ENCODE data around the gene PRR5L.

The PRR5L gene

DNA sequence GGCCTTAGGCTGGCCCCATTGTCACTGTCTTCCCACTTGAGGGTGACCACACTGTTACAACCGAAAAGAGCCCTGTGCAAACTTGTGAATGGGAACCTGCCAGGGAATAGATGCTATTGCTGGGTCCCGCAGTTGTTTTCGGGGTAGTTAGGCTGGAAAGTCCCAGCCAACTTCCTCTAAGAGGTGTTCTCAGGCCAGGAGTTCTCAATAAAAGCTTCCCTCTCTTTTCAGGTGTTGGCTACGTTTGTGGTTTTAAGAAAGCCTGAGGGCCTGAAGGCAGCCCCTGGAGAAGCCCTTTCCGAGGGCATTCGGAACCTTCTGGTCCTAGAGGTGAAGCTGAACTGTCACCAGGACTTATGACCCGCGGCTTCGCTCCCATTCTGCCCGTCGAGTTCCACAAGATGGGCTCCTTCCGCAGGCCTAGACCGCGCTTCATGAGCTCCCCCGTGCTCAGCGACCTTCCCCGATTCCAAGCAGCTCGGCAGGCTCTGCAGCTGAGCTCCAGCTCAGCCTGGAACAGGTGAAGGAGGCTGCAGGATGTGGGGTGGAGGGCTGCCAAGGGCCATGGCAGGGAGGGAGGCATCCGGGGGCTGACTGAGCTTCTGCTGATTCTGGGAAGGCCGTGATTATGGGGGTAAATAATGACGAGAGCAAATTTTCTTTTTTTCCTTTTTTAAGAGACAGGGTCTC is 104.8 kb downstream of the PRR5L start:
- Histone ChIP-seq H3K4me1 (ENCODE audit: low read depth, poor library complexity, severe bottlenecking) (no peaks in the 10 kb centered on the region), H4K20me1 (ENCODE audit: insufficient read depth) (no peaks in the 10 kb centered on the region), H3K27ac (no peak overlapping the region), H2AFZ (ENCODE audit: low read depth) (no peak overlapping the region), H3K4me2 (no peak overlapping the region), H3K36me3 (ENCODE audit: insufficient read depth) (no peaks in the 10 kb centered on the region), H3K4me3 (IDR thresholded peaks at IDR 0.05; ENCODE audit: insufficient read depth, low read depth, low read length) (no peak overlapping the region), H3K9ac (no peak overlapping the region), H3K79me2 (ENCODE audit: insufficient read depth, low read depth) (no peaks in the 10 kb centered on the region), H3K27me3 (ENCODE audit: insufficient read depth, low read depth) (no peaks in the 10 kb centered on the region)
- TF ChIP-seq, protein P1, sequence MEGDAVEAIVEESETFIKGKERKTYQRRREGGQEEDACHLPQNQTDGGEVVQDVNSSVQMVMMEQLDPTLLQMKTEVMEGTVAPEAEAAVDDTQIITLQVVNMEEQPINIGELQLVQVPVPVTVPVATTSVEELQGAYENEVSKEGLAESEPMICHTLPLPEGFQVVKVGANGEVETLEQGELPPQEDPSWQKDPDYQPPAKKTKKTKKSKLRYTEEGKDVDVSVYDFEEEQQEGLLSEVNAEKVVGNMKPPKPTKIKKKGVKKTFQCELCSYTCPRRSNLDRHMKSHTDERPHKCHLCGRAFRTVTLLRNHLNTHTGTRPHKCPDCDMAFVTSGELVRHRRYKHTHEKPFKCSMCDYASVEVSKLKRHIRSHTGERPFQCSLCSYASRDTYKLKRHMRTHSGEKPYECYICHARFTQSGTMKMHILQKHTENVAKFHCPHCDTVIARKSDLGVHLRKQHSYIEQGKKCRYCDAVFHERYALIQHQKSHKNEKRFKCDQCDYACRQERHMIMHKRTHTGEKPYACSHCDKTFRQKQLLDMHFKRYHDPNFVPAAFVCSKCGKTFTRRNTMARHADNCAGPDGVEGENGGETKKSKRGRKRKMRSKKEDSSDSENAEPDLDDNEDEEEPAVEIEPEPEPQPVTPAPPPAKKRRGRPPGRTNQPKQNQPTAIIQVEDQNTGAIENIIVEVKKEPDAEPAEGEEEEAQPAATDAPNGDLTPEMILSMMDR (conservative IDR thresholded peaks at IDR 0.05; ENCODE audit: low read depth, low read length): no peak

DNA sequence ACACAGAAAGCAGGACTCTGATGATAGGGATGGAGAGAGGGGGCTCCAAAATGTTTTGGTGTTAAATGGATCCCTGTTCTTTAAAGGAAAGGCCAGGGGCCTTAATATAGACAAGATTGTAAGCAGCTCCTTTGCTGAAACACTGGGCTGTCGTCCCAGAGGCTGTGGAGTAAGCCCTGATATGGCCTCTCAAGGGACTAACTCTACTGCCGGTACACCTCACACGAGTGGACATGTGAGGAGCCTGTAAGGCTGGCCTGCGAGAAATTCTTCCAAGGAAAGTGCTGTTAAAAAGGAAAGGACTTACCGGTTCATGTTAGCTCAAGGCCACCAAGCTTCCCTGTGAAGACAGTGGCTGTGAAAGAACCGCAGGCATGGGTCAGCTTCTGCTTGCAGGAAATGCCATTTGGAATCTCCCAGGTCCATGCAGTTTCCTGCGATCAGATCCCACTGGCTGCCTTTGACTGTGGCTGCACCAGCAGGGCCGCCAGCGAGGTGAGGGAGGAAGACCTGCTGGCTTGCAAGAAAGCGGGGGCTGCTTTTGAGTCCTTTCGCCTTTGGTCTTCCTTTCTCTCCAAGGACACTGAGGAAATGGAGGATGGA is 106.6 kb downstream of the PRR5L start:
- Histone ChIP-seq H3K4me3 (IDR thresholded peaks at IDR 0.05; ENCODE audit: insufficient read depth, low read depth, low read length) (no peak overlapping the region), H4K20me1 (ENCODE audit: insufficient read depth) (no peaks in the 10 kb centered on the region), H3K9ac (no peak overlapping the region), H3K36me3 (ENCODE audit: insufficient read depth) (no peaks in the 10 kb centered on the region), H3K4me2 (no peak overlapping the region), H3K79me2 (ENCODE audit: insufficient read depth, low read depth) (no peaks in the 10 kb centered on the region), H3K4me1 (ENCODE audit: low read depth, poor library complexity, severe bottlenecking) (no peaks in the 10 kb centered on the region), H3K27me3 (ENCODE audit: insufficient read depth, low read depth) (no peaks in the 10 kb centered on the region), H3K27ac (no peak overlapping the region), H2AFZ (ENCODE audit: low read depth) (no peak overlapping the region)
- TF ChIP-seq, protein P1 (conservative IDR thresholded peaks at IDR 0.05; ENCODE audit: low read depth, low read length): no peak

DNA sequence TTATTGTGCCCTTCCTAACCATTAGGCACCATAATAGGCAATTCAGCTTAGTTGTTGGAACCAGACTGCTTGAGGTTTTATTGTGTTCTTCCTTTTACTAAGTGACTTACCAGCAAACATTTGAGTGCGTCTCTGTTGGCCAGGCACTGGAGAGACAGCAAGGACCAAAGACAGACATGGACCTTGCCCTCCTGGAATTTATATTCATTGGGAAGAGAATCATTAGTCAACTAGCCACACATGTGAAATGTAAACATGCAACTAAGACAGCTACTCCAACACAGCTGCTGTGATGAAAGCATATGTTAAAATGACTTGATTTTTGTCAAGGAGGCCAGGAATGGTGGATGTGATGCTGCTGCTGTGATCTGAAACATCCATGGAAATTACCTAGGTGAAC is 107.6 kb downstream of the PRR5L start:
- H3K27ac ChIP-seq: no peak overlapping the region
- no peak overlapping the region for H2AFZ ChIP-seq (ENCODE audit: low read depth)
- H3K27me3 ChIP-seq (ENCODE audit: insufficient read depth, low read depth): no peaks in the 10 kb centered on the region
- H3K79me2 ChIP-seq (ENCODE audit: insufficient read depth, low read depth): no peaks in the 10 kb centered on the region
- TF ChIP-seq, protein P1 (conservative IDR thresholded peaks at IDR 0.05; ENCODE audit: low read depth, low read length): no peak
- no peaks in the 10 kb centered on the region for H4K20me1 ChIP-seq (ENCODE audit: insufficient read depth)
- H3K36me3 ChIP-seq (ENCODE audit: insufficient read depth): no peaks in the 10 kb centered on the region
- H3K9ac ChIP-seq: no peak overlapping the region
- H3K4me1 ChIP-seq (ENCODE audit: low read depth, poor library complexity, severe bottlenecking): no peaks in the 10 kb centered on the region
- no peak overlapping the region for H3K4me3 ChIP-seq (IDR thresholded peaks at IDR 0.05; ENCODE audit: insufficient read depth, low read depth, low read length)
- H3K4me2 ChIP-seq: no peak overlapping the region

DNA sequence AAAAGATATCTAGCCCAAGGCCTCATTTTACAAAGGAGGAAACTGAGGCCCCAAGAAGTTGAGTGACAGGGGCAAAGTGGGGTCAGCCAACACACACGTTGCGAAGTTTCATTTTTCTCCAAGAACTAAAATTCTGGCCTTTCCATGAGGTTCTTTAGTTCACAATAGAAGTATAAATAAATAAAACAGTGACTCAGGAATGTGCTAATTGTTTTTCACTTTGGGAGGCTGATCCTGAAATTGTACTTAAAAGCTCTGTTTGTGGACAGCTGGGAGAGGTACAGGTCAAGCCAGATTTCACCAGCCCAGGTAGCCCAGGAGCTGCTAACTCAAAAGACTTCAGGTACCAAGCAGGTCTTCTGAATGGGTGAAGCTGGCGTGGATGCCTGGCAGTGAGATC is 108.7 kb downstream of the PRR5L start:
- H3K27me3 ChIP-seq (ENCODE audit: insufficient read depth, low read depth): no peaks in the 10 kb centered on the region
- no peak overlapping the region for H3K4me2 ChIP-seq
- no peaks in the 10 kb centered on the region for H3K79me2 ChIP-seq (ENCODE audit: insufficient read depth, low read depth)
- no peaks in the 10 kb centered on the region for H3K36me3 ChIP-seq (ENCODE audit: insufficient read depth)
- no peak overlapping the region for H3K27ac ChIP-seq
- H2AFZ ChIP-seq (ENCODE audit: low read depth): no peak overlapping the region
- H4K20me1 ChIP-seq (ENCODE audit: insufficient read depth): no peaks in the 10 kb centered on the region
- H3K4me3 ChIP-seq (IDR thresholded peaks at IDR 0.05; ENCODE audit: insufficient read depth, low read depth, low read length): no peak overlapping the region
- TF ChIP-seq, protein P1 (conservative IDR thresholded peaks at IDR 0.05; ENCODE audit: low read depth, low read length): no peak
- H3K4me1 ChIP-seq (ENCODE audit: low read depth, poor library complexity, severe bottlenecking): no peaks in the 10 kb centered on the region
- H3K9ac ChIP-seq: no peak overlapping the region

All from KMS-11 (cell line).